MCF 10A (cell line): ENCODE measurements around the gene LMO2. TPM values are rescaled to one million over a fixed set of nuclear protein-coding genes. Genes with fewer than 3 reads are reported as not detected.

ENCODE experiments used
- BruUV-seq: library from RNA; stranded (reverse); fragments of 400-500 nt; replicated peaks from 2 replicates; lab custom pipeline; 2021; lab: Mats Ljungman, UMichigan
- CTCF ChIA-PET: fragments of 300-600 bp; sonication (Branson Sonifier 250); formaldehyde crosslinking; extraction: SDS; loops from one replicate; lab custom pipeline; 2021; ENCODE audit warnings: antibody characterized with exemption, inconsistent platforms; lab: Yijun Ruan, JAX
- POLR2A ChIA-PET: fragments of 300-600, 350-650 bp; sonication (Branson Sonifier 250); formaldehyde crosslinking; extraction: SDS; loops from one replicate; lab custom pipeline; 2020; ENCODE audit warnings: antibody characterized with exemption, inconsistent platforms; lab: Yijun Ruan, JAX
- DNase-seq: peaks from one replicate; pipeline ENCODE4 v3.0.0-alpha.2; 2018; ENCODE audit not compliant: unreplicated experiment
- H3K27ac Mint-ChIP-seq: one replicate; pipeline ENCODE4 v1.8.0; 2022; ENCODE audit warnings: mild to moderate bottlenecking, low read depth, mixed read lengths; ENCODE audit not compliant: unreplicated experiment
- H3K27me3 Mint-ChIP-seq: one replicate; pipeline ENCODE4 v1.8.0; 2022; ENCODE audit warnings: mixed read lengths; ENCODE audit not compliant: insufficient read depth, unreplicated experiment
- H3K36me3 Mint-ChIP-seq: one replicate; pipeline ENCODE4 v1.8.0; 2022; ENCODE audit warnings: mild to moderate bottlenecking, moderate library complexity, mixed read lengths; ENCODE audit not compliant: insufficient read depth, unreplicated experiment
- H3K4me1 Mint-ChIP-seq: one replicate; pipeline ENCODE4 v1.8.0; 2022; ENCODE audit warnings: mixed read lengths; ENCODE audit not compliant: insufficient read depth, unreplicated experiment
- H3K4me3 Mint-ChIP-seq: one replicate; pipeline ENCODE4 v1.8.0; 2022; ENCODE audit warnings: mild to moderate bottlenecking, moderate library complexity, mixed read lengths; ENCODE audit not compliant: unreplicated experiment
- H3K9me3 Mint-ChIP-seq: one replicate; pipeline ENCODE4 v1.8.0; 2022; ENCODE audit warnings: mixed read lengths; ENCODE audit not compliant: unreplicated experiment
- CTCF ChIP-seq: fragments of 200-600 bp; IDR thresholded peaks from one replicate; pipeline ENCODE4 v1.8.0; 2022; ENCODE audit warnings: antibody characterized with exemption, mild to moderate bottlenecking; ENCODE audit not compliant: unreplicated experiment
- intact Hi-C: fragments of 100-400 bp; cut with micrococcal nuclease; formaldehyde crosslinking; loops from 2 replicates; pipeline ENCODE4 v1.14.1; 2022
- total RNA-seq: library from RNA; stranded (reverse); gene quantifications from 2 replicates; pipeline ENCODE4 v1.2.3, GENCODE V29; 2022

LMO2 gene
- total RNA-seq, 1 experiment from 2014 or later: 0.89 TPM

- H3K9me3 Mint-ChIP-seq: no peaks in the 10 kb centered on the region
- CTCF ChIA-PET: interaction anchor here (0.6 to 4.9 kb wide), 9 partner anchors 8 to 1624 kb away, joined by 3 to 48 read pairs (median 3); no protein-coding TSS in a partner anchor
- no peaks in the 10 kb centered on the region for H3K4me1 Mint-ChIP-seq
- intact Hi-C loops: no loop called here
- no peak for TF ChIP-seq CTCF
- BruUV-seq: no TSS peak
- no peaks in the 10 kb centered on the region for H3K36me3 Mint-ChIP-seq
- no peak for DNase-seq
- no peak overlapping the region for H3K4me3 Mint-ChIP-seq
- POLR2A ChIA-PET: interaction anchor here (0.7 to 1.4 kb wide), 5 partner anchors 11 to 188 kb away, joined by 3 to 4 read pairs (median 3); partner anchors contain the start of gene CAPRIN1
- H3K27ac Mint-ChIP-seq: no peak overlapping the region
- H3K27me3 Mint-ChIP-seq: no peaks in the 10 kb centered on the region
These were observed 28.3 kb downstream of the LMO2 start for GRCh38 chr11:33863418-33864172.

GRCh38 chr11:33861941-33862589 is 29.8 kb downstream of the LMO2 start:
- H3K9me3 Mint-ChIP-seq: no peaks in the 10 kb centered on the region
- H3K4me1 Mint-ChIP-seq: no peaks in the 10 kb centered on the region
- H3K36me3 Mint-ChIP-seq: no peaks in the 10 kb centered on the region
- no TSS peak for BruUV-seq
- TF ChIP-seq CTCF: no peak
- ChIA-PET POLR2A (interaction anchor here (0.8 to 1.3 kb wide), 2 partner anchors 13 to 24 kb away, joined by 3 read pairs; no protein-coding TSS in a partner anchor), CTCF (interaction anchor here (1.0 to 4.9 kb wide), 3 partner anchors 108 to 126 kb away, joined by 3 to 48 read pairs (median 7); no protein-coding TSS in a partner anchor)
- no peak overlapping the region for H3K27ac Mint-ChIP-seq
- no peaks in the 10 kb centered on the region for H3K27me3 Mint-ChIP-seq
- DNase-seq: no peak
- H3K4me3 Mint-ChIP-seq: no peak overlapping the region
- intact Hi-C loops: no loop called here

GRCh38 chr11:33861386-33861785 is 30.5 kb downstream of the LMO2 start:
- Mint-ChIP-seq H3K27me3 (no peaks in the 10 kb centered on the region), H3K4me3 (no peak overlapping the region), H3K4me1 (no peaks in the 10 kb centered on the region), H3K9me3 (no peaks in the 10 kb centered on the region), H3K36me3 (no peaks in the 10 kb centered on the region), H3K27ac (no peak overlapping the region)
- no peak for DNase-seq
- BruUV-seq: no TSS peak
- intact Hi-C loops: no loop called here
- TF ChIP-seq CTCF: no peak
- POLR2A ChIA-PET: interaction anchor here (0.8 kb wide), 1 partner anchor 25 kb away, joined by 3 read pairs; no protein-coding TSS in a partner anchor
- CTCF ChIA-PET: interaction anchor here (0.7 to 4.9 kb wide), 4 partner anchors 26 to 127 kb away, joined by 3 to 48 read pairs (median 3); no protein-coding TSS in a partner anchor

DNA sequence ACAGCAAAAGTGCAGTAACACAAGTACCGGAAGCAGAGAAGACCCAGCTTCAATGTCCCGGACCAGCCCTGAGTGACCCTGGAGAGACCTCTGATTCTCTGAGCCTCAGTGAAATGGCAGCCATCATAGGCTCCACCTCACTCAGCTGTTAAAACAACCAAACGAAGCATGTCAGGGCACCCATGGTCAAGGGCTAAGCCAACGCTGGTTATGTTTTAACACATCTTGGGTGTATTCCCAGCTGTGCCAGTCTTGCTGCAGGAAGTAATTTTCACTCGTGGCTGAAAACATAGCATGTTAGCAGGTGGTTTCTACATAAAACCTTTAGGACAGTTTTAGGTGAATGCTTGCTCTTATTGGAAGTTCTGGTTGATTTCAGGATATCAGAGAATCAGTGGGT is 30.9 kb downstream of the LMO2 start:
- no peaks in the 10 kb centered on the region for H3K36me3 Mint-ChIP-seq
- no peak overlapping the region for H3K27ac Mint-ChIP-seq
- no peak for TF ChIP-seq CTCF
- ChIA-PET CTCF (interaction anchor here (0.7 to 4.9 kb wide), 7 partner anchors 26 to 136 kb away, joined by 3 to 48 read pairs (median 3); no protein-coding TSS in a partner anchor), POLR2A (no interaction called here)
- peaks cover 3% of the 10 kb centered on the region for H3K27me3 Mint-ChIP-seq
- H3K4me1 Mint-ChIP-seq: no peaks in the 10 kb centered on the region
- DNase-seq: no peak
- no peak overlapping the region for H3K4me3 Mint-ChIP-seq
- H3K9me3 Mint-ChIP-seq: no peaks in the 10 kb centered on the region
- intact Hi-C loops: no loop called here
- BruUV-seq: no TSS peak
